Astrocyte of the spinal cord (primary cell): ENCODE data around the gene ZP1.

Experiments
- DNase-seq: peaks from one replicate; pipeline ENCODE4 v3.0.0; 2011; ENCODE audit warnings: low read depth, low spot score
- H3K4me3 ChIP-seq: 2 replicates; pipeline ENCODE4 v1.5.1; 2011; ENCODE audit warnings: low read depth, mild to moderate bottlenecking, low read length, moderate library complexity
- in situ Hi-C: cut with HindIII; loops from 2 replicates; pipeline ENCODE4 v1.10.0; 2017; ENCODE audit warnings: low sequenced_read_pairs
- TF ChIP-seq, protein P1 (sequence below): IDR thresholded peaks from 2 replicates; pipeline ENCODE4 v1.5.1; 2012; ENCODE audit warnings: low read depth, mild to moderate bottlenecking, low read length, inconsistent platforms

ZP1 gene

GRCh38 chr11:60919956-60920355 is 52.6 kb downstream of the ZP1 start:
- no peak overlapping the region for H3K4me3 ChIP-seq
- no peak for DNase-seq
- in situ Hi-C loops: no loop called here
- TF ChIP-seq, protein P1, sequence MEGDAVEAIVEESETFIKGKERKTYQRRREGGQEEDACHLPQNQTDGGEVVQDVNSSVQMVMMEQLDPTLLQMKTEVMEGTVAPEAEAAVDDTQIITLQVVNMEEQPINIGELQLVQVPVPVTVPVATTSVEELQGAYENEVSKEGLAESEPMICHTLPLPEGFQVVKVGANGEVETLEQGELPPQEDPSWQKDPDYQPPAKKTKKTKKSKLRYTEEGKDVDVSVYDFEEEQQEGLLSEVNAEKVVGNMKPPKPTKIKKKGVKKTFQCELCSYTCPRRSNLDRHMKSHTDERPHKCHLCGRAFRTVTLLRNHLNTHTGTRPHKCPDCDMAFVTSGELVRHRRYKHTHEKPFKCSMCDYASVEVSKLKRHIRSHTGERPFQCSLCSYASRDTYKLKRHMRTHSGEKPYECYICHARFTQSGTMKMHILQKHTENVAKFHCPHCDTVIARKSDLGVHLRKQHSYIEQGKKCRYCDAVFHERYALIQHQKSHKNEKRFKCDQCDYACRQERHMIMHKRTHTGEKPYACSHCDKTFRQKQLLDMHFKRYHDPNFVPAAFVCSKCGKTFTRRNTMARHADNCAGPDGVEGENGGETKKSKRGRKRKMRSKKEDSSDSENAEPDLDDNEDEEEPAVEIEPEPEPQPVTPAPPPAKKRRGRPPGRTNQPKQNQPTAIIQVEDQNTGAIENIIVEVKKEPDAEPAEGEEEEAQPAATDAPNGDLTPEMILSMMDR: no peak

DNA sequence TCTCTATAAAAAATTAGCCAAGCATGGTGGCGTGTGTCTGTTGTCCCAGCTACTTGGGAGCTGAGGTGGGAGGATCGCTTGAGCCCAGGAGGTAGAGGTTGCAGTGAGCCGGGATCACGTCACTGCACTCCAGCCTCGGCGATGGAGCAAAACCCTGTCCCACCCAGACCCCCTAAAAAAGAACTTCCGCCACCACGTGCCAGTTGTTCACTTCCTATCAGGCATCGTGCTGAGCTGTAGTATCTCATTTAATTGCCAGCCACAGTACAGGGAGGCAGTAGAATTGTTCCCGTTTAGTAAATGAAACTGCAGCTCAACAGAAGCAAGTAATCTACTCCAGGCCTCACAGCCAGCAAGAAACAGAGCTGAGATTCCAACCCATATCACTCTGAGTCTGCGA is 53.9 kb downstream of the ZP1 start:
- H3K4me3 ChIP-seq: no peak overlapping the region
- in situ Hi-C loops: no loop called here
- TF ChIP-seq, protein P1: no peak
- DNase-seq: no peak

- no peak for DNase-seq
- no peak overlapping the region for H3K4me3 ChIP-seq
- in situ Hi-C loops: no loop called here
- TF ChIP-seq, protein P1: no peak
Measured at GRCh38 chr11:60921777-60922335, 54.5 kb downstream of the ZP1 start.

- in situ Hi-C loops: no loop called here
- no peak overlapping the region for H3K4me3 ChIP-seq
- TF ChIP-seq, protein P1: no peak
- no peak for DNase-seq
Measured at GRCh38 chr11:60922906-60923305, 55.6 kb downstream of the ZP1 start.

DNA sequence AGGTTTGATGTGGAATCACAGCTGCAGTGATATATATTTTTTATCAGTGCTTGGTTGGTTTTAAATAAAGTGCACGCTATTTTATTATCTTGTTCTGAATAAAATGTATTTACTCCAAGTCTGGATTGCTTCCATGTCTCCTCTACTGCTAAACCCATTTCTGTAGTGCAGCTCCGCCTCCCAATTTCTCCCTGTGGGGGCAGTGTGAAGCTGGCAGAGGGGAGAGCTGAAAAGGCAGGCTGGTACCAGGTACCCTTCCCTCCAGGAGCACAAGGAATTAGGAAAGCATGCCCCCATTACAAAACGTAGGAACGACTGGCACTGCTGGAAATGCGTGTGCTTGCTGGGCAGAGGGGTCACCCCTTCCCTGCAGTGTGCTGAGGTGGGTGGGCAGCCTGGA is 56.0 kb downstream of the ZP1 start:
- no peak for DNase-seq
- no peak overlapping the region for H3K4me3 ChIP-seq
- in situ Hi-C loops: no loop called here
- TF ChIP-seq, protein P1: no peak

DNA sequence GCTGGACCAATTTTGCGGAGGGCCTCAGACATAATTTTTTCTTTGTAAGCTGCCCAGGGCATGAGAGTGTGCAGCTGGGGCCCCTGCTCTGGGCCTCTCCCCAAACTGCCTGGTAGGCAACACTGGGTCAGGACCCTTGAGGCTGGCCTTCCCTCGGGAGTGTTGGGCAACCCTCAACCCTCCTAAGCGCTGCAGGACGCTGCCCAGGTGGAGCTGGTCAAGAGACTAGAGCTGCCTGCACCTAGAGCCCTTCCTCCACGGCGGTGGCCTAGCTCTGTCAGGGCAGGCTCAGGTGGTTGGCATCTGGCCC is 56.4 kb downstream of the ZP1 start:
- in situ Hi-C loops: no loop called here
- no peak overlapping the region for H3K4me3 ChIP-seq
- DNase-seq: no peak
- TF ChIP-seq, protein P1: no peak
